ENCODE measurements around the gene DNAJB2. TPM values are rescaled to one million over a fixed set of nuclear protein-coding genes. Genes with fewer than 3 reads are reported as not detected.
"Not testable (repeated sequence)": the region's sequence is repeated elsewhere in the genome, so short reads cannot be mapped to it uniquely, and the experiment has no call there.

Gene DNAJB2
- total RNA-seq, 1 donor from 2014 or later: 59.2 TPM

- DNase-seq (ENCODE audit: low read depth, low spot score): no peak
- H3K4me3 Mint-ChIP-seq: peak within 1 kb of the TSS; percentile 59
- H3K4me1 Mint-ChIP-seq: no peaks in the 10 kb centered on the region
- H3K27me3 Mint-ChIP-seq (ENCODE audit: low read depth): peaks cover 85% of the 10 kb centered on the region
- TF ChIP-seq, protein P1, sequence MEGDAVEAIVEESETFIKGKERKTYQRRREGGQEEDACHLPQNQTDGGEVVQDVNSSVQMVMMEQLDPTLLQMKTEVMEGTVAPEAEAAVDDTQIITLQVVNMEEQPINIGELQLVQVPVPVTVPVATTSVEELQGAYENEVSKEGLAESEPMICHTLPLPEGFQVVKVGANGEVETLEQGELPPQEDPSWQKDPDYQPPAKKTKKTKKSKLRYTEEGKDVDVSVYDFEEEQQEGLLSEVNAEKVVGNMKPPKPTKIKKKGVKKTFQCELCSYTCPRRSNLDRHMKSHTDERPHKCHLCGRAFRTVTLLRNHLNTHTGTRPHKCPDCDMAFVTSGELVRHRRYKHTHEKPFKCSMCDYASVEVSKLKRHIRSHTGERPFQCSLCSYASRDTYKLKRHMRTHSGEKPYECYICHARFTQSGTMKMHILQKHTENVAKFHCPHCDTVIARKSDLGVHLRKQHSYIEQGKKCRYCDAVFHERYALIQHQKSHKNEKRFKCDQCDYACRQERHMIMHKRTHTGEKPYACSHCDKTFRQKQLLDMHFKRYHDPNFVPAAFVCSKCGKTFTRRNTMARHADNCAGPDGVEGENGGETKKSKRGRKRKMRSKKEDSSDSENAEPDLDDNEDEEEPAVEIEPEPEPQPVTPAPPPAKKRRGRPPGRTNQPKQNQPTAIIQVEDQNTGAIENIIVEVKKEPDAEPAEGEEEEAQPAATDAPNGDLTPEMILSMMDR (conservative IDR thresholded peaks at IDR 0.05): no peak
- H3K36me3 Mint-ChIP-seq (ENCODE audit: low read depth): no peaks in the 10 kb centered on the region
- no peak within 1 kb of the TSS for H3K27ac Mint-ChIP-seq (ENCODE audit: unreplicated experiment)
- no peaks in the 10 kb centered on the region for H3K9me3 Mint-ChIP-seq
Observed at GRCh38 chr2:219252900-219253752, 26.0 kb upstream of the DNAJB2 start, which contains the start of gene TUBA4B. TUBA4B (plus strand) TSS chr2:219253243; CDS start chr2:219253408, 165 bp downstream.

GRCh38 chr2:219253753-219254589, 25.2 kb upstream of the DNAJB2 start, which contains the start of gene TUBA4A:
TUBA4A (minus strand) TSS chr2:219253918; CDS start chr2:219253858, 60 bp downstream.
- no peaks in the 10 kb centered on the region for H3K9me3 Mint-ChIP-seq
- TF ChIP-seq, protein P1 (conservative IDR thresholded peaks at IDR 0.05): no peak
- H3K4me3 Mint-ChIP-seq: peak within 1 kb of the TSS; percentile 35
- DNase-seq (ENCODE audit: low read depth, low spot score): no peak
- H3K27me3 Mint-ChIP-seq (ENCODE audit: low read depth): peaks cover 93% of the 10 kb centered on the region
- H3K36me3 Mint-ChIP-seq (ENCODE audit: low read depth): no peaks in the 10 kb centered on the region
- H3K4me1 Mint-ChIP-seq: no peaks in the 10 kb centered on the region
- H3K27ac Mint-ChIP-seq (ENCODE audit: unreplicated experiment): no peak within 1 kb of the TSS

GRCh38 chr2:219254590-219255201, 24.5 kb upstream of the DNAJB2 start:
- Mint-ChIP-seq H3K27ac (ENCODE audit: unreplicated experiment) (no peak overlapping the region), H3K27me3 (ENCODE audit: low read depth) (peaks cover 95% of the 10 kb centered on the region), H3K4me3 (peak overlapping the region; percentile 35), H3K9me3 (no peaks in the 10 kb centered on the region), H3K36me3 (ENCODE audit: low read depth) (no peaks in the 10 kb centered on the region), H3K4me1 (no peaks in the 10 kb centered on the region)
- no peak for DNase-seq (ENCODE audit: low read depth, low spot score)
- TF ChIP-seq, protein P1 (conservative IDR thresholded peaks at IDR 0.05): no peak

DNA sequence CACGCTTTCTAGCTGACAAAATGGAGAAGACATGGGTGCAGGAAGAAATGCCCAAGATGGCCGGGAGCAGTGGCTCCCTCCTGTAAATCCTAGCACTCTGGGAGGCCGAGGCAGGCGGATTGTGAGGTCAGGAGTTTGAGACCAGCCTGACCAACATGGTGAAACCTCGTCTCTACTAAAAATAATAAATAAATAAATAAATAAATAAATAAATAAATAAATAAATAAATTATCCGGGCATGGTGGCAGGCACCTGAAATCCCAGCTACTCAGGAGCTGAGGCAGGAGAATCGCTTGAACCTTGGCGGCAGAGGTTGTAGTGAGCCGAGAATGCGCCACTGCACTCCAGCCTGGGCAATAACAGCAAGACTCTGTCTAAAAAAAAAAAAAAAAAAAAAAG, 20.2 kb upstream of the DNAJB2 start:
- not testable (repeated sequence) for H3K9me3 Mint-ChIP-seq; H3K36me3 Mint-ChIP-seq (ENCODE audit: low read depth); DNase-seq (ENCODE audit: low read depth, low spot score); H3K4me1 Mint-ChIP-seq; H3K27ac Mint-ChIP-seq (ENCODE audit: unreplicated experiment); H3K4me3 Mint-ChIP-seq
- peaks cover 92% of the 10 kb centered on the region for H3K27me3 Mint-ChIP-seq (ENCODE audit: low read depth)

GRCh38 chr2:219261024-219261855, 17.9 kb upstream of the DNAJB2 start:
- no peaks in the 10 kb centered on the region for H3K9me3 Mint-ChIP-seq
- H3K4me3 Mint-ChIP-seq: no peak overlapping the region
- H3K4me1 Mint-ChIP-seq: no peaks in the 10 kb centered on the region
- no peaks in the 10 kb centered on the region for H3K36me3 Mint-ChIP-seq (ENCODE audit: low read depth)
- H3K27ac Mint-ChIP-seq (ENCODE audit: unreplicated experiment): no peak overlapping the region
- H3K27me3 Mint-ChIP-seq (ENCODE audit: low read depth): peaks cover 81% of the 10 kb centered on the region
- TF ChIP-seq, protein P1 (conservative IDR thresholded peaks at IDR 0.05): no peak
- no peak for DNase-seq (ENCODE audit: low read depth, low spot score)
